ENCODE results near the gene CFAP68.

GRCh38 chr11:111921541-111922230 is 42.3 kb downstream of the CFAP68 start:
- TF ChIP-seq CTCF (IDR thresholded peaks at IDR 0.05 in 8 of 11, conservative IDR thresholded peaks at IDR 0.05 in 3 of 11): no peak
- TF ChIP-seq POLR2A (IDR thresholded peaks at IDR 0.05): no peak

All from spleen (tissue), 7 donors.